Mesothelial cell of epicardium (in vitro differentiated cells): ENCODE measurements around the gene MLST8. TPM values are rescaled to one million over a fixed set of nuclear protein-coding genes. Genes with fewer than 3 reads are reported as not detected.

Experiments used
- DNase-seq, 2 experiments: peaks; one replicate each; pipeline ENCODE4 v3.0.0; 2021; ENCODE audit warnings: low spot score in 2 of 2; ENCODE audit not compliant: unreplicated experiment in 2 of 2
- H3K27ac Mint-ChIP-seq: 2 replicates; pipeline ENCODE4 v1.8.0; 2021; ENCODE audit warnings: mixed read lengths
- H3K27me3 Mint-ChIP-seq: 2 replicates; pipeline ENCODE4 v1.8.0; 2021; ENCODE audit warnings: low read depth, mixed read lengths
- H3K36me3 Mint-ChIP-seq: 2 replicates; pipeline ENCODE4 v1.8.0; 2021; ENCODE audit warnings: mixed read lengths
- H3K4me1 Mint-ChIP-seq: 2 replicates; pipeline ENCODE4 v1.8.0; 2021; ENCODE audit warnings: mixed read lengths
- H3K4me3 Mint-ChIP-seq: 2 replicates; pipeline ENCODE4 v1.8.0; 2021; ENCODE audit warnings: mild to moderate bottlenecking, moderate library complexity, mixed read lengths
- H3K9me3 Mint-ChIP-seq: 2 replicates; pipeline ENCODE4 v1.8.0; 2021; ENCODE audit warnings: mixed read lengths
- total RNA-seq: library from RNA; stranded (reverse); gene quantifications from 3 replicates; pipeline ENCODE4 v1.2.1, GENCODE V29; 2021
- TF ChIP-seq, protein P1 (sequence below): fragments of 200-600 bp; sonication (generic); IDR thresholded peaks from one replicate; pipeline ENCODE4 v1.5.0; 2021; ENCODE audit warnings: antibody characterized with exemption; ENCODE audit not compliant: unreplicated experiment

The MLST8 gene
- total RNA-seq, 1 donor from 2014 or later = 45.9 TPM

DNA sequence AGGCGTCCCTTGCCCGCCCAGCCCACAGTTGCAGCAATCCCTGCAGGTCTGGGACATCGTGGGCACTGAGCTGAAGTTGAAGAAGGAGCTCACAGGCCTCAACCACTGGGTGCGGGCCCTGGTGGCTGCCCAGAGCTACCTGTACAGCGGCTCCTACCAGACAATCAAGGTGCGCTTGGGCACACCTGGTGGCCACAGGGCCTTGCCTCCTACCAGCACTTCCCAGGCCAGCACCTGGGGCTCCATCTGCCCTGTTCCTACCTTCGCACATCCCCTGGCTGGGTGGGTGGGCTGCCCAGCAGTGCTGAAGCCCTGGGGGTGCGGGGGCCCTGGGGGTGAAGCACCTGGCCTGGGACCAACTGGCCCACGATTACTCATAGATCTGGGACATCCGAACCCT, 29.8 kb upstream of the MLST8 start:
- peaks cover 19% of the 10 kb centered on the region for H3K36me3 Mint-ChIP-seq
- H3K4me1 Mint-ChIP-seq = no peaks in the 10 kb centered on the region
- H3K9me3 Mint-ChIP-seq = no peaks in the 10 kb centered on the region
- no peak overlapping the region for H3K4me3 Mint-ChIP-seq
- TF ChIP-seq, protein P1, sequence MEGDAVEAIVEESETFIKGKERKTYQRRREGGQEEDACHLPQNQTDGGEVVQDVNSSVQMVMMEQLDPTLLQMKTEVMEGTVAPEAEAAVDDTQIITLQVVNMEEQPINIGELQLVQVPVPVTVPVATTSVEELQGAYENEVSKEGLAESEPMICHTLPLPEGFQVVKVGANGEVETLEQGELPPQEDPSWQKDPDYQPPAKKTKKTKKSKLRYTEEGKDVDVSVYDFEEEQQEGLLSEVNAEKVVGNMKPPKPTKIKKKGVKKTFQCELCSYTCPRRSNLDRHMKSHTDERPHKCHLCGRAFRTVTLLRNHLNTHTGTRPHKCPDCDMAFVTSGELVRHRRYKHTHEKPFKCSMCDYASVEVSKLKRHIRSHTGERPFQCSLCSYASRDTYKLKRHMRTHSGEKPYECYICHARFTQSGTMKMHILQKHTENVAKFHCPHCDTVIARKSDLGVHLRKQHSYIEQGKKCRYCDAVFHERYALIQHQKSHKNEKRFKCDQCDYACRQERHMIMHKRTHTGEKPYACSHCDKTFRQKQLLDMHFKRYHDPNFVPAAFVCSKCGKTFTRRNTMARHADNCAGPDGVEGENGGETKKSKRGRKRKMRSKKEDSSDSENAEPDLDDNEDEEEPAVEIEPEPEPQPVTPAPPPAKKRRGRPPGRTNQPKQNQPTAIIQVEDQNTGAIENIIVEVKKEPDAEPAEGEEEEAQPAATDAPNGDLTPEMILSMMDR = no peak
- DNase-seq = no peak
- H3K27ac Mint-ChIP-seq = no peak overlapping the region
- H3K27me3 Mint-ChIP-seq = no peaks in the 10 kb centered on the region

DNA sequence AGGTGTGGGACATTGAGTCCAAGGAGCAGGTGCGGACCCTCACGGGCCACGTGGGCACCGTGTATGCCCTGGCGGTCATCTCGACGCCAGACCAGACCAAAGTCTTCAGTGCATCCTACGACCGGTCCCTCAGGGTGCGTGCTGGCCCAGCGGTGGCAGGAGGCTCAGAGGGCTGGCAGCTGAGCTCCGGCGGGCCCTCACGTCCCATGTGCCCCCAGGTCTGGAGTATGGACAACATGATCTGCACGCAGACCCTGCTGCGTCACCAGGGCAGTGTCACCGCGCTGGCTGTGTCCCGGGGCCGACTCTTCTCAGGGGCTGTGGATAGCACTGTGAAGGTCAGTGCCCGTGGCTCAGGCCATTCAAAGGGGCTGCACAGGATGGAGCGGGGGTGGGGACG, 29.2 kb upstream of the MLST8 start:
- H3K4me1 Mint-ChIP-seq = no peaks in the 10 kb centered on the region
- DNase-seq = no peak
- TF ChIP-seq, protein P1 = no peak
- H3K27ac Mint-ChIP-seq = no peak overlapping the region
- peaks cover 19% of the 10 kb centered on the region for H3K36me3 Mint-ChIP-seq
- no peaks in the 10 kb centered on the region for H3K9me3 Mint-ChIP-seq
- no peaks in the 10 kb centered on the region for H3K27me3 Mint-ChIP-seq
- H3K4me3 Mint-ChIP-seq = no peak overlapping the region

DNA sequence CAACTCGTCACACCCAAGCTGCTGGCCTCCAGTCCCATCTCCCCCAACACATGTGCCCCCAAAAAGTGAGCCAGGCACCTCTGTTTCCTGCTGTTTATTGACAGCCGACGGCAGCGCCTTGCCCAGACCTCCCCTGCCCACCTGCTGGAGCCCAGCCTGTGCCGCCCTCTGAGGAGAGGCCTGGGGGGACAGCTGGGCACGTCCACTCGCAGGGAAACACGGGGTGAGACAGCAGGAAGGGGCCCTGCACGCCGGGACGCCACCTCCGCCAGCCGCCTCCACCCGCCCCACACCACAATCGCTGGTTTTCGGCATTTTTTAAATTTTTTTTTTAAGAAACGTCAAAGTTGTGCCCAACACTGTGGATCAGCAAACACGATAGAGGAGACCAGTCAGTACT, 28.2 kb upstream of the MLST8 start:
- TF ChIP-seq, protein P1 = no peak
- Mint-ChIP-seq H3K4me1 (no peaks in the 10 kb centered on the region), H3K9me3 (no peaks in the 10 kb centered on the region), H3K27me3 (no peaks in the 10 kb centered on the region), H3K27ac (no peak overlapping the region), H3K36me3 (peaks cover 17% of the 10 kb centered on the region), H3K4me3 (no peak overlapping the region)
- no peak for DNase-seq

DNA sequence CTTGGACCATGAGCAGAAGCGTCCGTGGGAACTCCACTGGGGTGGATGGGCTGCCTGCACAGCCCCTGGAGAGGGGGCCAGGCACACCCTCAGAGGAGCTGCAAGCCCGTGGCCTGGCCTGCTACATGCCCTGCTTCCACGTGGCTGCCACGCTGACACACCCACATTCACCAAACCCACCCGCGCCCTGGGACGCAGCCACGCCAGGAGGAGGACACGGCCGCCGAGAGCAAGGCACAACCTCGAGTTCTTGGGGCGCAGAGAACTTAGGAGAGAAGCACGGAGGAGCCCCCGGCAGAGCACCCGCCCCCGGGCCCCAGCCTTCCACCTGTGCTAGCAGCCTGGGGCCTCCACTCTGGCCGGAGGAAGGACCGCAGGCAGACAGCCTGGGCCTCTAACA, 27.7 kb upstream of the MLST8 start:
- Mint-ChIP-seq H3K27me3 (no peaks in the 10 kb centered on the region), H3K4me1 (no peaks in the 10 kb centered on the region), H3K27ac (no peak overlapping the region), H3K36me3 (peaks cover 18% of the 10 kb centered on the region), H3K4me3 (no peak overlapping the region), H3K9me3 (no peaks in the 10 kb centered on the region)
- TF ChIP-seq, protein P1 = no peak
- no peak for DNase-seq

DNA sequence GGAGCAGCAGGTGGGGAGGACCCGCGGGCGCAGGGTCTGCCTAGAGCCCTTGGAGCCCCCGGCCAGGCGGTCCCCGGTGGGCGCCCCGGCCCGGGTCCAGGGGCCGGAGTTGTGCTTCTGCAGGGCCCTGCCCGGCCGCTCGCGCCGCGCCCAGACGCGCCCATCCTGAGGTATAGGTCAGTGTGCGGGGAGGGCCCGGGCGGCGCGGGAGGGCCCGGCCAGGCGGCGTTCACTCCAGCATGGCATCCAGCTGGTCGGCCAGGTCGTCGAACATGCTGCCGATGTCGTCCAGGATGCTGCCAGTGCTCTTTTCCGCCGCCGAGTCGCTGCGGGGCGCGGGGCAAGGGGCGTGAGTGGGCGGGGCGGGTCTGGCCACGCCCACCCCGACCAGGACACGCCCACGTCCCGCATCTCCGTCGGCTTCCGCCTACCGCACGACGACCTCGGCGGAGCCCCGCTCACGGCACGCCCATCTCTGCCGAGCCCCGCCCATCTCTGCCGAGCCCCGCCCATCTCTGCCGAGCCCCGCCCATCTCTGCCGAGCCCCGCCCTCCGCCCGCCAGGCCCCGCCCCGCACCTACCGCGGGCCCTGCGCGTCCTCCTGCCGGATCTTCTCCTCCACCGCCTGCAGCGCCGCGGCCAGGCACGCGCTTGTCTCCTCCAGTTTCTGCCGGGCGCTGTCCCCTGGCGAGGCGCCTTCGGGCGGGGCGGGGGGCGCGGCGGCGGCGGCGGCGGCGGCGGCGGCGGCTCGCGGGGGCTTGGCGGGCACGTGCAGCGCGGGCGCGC, 26.7 kb upstream of the MLST8 start:
- Mint-ChIP-seq H3K4me1 (no peaks in the 10 kb centered on the region), H3K9me3 (no peaks in the 10 kb centered on the region), H3K27me3 (no peaks in the 10 kb centered on the region), H3K4me3 (no peak overlapping the region), H3K27ac (no peak overlapping the region), H3K36me3 (peaks cover 16% of the 10 kb centered on the region)
- TF ChIP-seq, protein P1 = no peak
- DNase-seq = no peak
